ENCODE results near the gene RPL23. TPM values are rescaled to one million over a fixed set of nuclear protein-coding genes. Genes with fewer than 3 reads are reported as not detected.

RPL23 gene
- total RNA-seq, 1 donor from 2014 or later, result 850 TPM

DNA sequence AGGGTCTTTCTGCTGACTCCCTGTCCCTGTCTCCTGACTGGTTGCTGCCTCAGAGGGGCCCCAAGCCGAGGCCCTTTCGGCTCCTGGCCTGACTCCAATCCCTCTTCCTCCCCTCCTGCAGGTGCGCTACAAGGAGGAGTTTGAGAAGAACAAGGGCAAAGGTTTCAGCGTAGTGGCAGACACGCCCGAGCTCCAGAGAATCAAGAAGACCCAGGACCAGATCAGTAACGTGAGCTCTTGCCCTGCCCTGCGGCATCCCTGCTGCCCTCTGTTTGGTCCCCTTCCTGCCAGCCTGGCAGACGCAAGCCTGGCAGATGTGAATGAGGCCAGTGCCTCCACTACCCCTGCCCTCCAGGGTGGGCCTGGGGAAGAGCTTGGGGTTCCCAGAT is 44.8 kb upstream of the RPL23 start:
- Mint-ChIP-seq H3K4me1 (ENCODE audit: low read depth, unreplicated experiment) (peaks cover 27% of the 10 kb centered on the region), H3K9me3 (ENCODE audit: unreplicated experiment) (peaks cover 1% of the 10 kb centered on the region), H3K27me3 (ENCODE audit: unreplicated experiment) (peaks cover 4% of the 10 kb centered on the region), H3K36me3 (ENCODE audit: unreplicated experiment) (no peaks in the 10 kb centered on the region), H3K4me3 (ENCODE audit: unreplicated experiment) (no peak overlapping the region), H3K27ac (ENCODE audit: unreplicated experiment) (no peak overlapping the region)
- no peak for DNase-seq
- TF ChIP-seq, protein P1, sequence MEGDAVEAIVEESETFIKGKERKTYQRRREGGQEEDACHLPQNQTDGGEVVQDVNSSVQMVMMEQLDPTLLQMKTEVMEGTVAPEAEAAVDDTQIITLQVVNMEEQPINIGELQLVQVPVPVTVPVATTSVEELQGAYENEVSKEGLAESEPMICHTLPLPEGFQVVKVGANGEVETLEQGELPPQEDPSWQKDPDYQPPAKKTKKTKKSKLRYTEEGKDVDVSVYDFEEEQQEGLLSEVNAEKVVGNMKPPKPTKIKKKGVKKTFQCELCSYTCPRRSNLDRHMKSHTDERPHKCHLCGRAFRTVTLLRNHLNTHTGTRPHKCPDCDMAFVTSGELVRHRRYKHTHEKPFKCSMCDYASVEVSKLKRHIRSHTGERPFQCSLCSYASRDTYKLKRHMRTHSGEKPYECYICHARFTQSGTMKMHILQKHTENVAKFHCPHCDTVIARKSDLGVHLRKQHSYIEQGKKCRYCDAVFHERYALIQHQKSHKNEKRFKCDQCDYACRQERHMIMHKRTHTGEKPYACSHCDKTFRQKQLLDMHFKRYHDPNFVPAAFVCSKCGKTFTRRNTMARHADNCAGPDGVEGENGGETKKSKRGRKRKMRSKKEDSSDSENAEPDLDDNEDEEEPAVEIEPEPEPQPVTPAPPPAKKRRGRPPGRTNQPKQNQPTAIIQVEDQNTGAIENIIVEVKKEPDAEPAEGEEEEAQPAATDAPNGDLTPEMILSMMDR (IDR thresholded peaks at IDR 0.05; ENCODE audit: partially characterized antibody, unreplicated experiment), result no peak

DNA sequence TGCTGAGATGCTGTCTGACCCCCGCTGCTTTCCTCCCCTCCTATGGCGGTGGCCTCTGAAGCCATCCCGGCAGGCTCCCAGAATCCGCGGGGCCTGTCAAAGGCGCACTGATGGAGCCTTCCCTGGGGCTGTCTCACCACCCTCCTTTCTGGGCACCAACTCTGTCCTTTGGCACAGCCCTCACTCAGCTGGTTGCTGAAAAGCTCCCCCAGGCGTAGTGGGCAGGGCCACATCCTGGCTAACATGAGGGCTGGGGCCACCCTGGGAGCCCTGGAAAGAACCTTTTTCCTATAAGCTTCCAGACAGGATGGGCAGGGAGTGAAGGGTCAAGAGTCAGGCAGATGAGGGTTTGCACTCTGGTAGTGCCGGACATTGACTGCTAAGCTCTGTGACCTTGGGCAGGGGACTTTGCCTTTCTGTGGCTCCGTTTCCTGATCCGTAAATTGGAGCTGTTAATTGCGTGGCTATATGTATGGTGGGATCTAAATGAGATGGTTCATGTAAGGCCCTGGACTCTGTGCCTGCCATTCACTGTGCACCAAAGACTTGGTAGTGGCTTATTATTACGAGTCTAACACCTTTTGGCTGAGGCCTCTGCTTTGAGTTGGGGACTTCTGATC is 44.3 kb upstream of the RPL23 start:
- Mint-ChIP-seq H3K9me3 (ENCODE audit: unreplicated experiment) (peaks cover 1% of the 10 kb centered on the region), H3K27ac (ENCODE audit: unreplicated experiment) (peak overlapping the region; percentile 33), H3K4me1 (ENCODE audit: low read depth, unreplicated experiment) (peaks cover 27% of the 10 kb centered on the region), H3K36me3 (ENCODE audit: unreplicated experiment) (no peaks in the 10 kb centered on the region), H3K4me3 (ENCODE audit: unreplicated experiment) (no peak overlapping the region), H3K27me3 (ENCODE audit: unreplicated experiment) (peaks cover 6% of the 10 kb centered on the region)
- no peak for DNase-seq
- TF ChIP-seq, protein P1 (IDR thresholded peaks at IDR 0.05; ENCODE audit: partially characterized antibody, unreplicated experiment), result no peak

DNA sequence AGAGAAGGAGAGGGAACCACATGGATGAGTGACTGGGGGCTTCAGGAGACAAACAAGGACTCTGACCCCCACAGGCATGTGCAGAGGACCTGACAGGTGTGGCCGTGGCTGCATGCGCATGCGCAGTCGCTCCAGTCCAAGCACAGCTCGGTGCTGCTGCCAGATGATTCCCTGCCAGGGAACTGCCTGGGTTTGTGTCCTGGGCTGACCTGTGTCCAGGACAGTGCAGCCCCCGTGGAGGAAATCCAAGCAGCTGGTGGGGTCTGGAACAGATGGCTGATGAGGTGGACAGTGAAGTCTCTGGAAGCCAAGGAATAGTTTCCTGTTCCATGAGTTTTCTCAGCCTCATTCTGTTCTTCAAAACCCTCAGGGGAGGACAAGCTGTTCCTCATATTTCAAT is 43.7 kb upstream of the RPL23 start:
- no peaks in the 10 kb centered on the region for H3K36me3 Mint-ChIP-seq (ENCODE audit: unreplicated experiment)
- H3K4me1 Mint-ChIP-seq (ENCODE audit: low read depth, unreplicated experiment), result peaks cover 27% of the 10 kb centered on the region
- TF ChIP-seq, protein P1 (IDR thresholded peaks at IDR 0.05; ENCODE audit: partially characterized antibody, unreplicated experiment), result no peak
- peaks cover 6% of the 10 kb centered on the region for H3K27me3 Mint-ChIP-seq (ENCODE audit: unreplicated experiment)
- H3K27ac Mint-ChIP-seq (ENCODE audit: unreplicated experiment), result peak overlapping the region; percentile 43
- H3K4me3 Mint-ChIP-seq (ENCODE audit: unreplicated experiment), result no peak overlapping the region
- peaks cover 1% of the 10 kb centered on the region for H3K9me3 Mint-ChIP-seq (ENCODE audit: unreplicated experiment)
- DNase-seq, result peak; percentile 40

DNA sequence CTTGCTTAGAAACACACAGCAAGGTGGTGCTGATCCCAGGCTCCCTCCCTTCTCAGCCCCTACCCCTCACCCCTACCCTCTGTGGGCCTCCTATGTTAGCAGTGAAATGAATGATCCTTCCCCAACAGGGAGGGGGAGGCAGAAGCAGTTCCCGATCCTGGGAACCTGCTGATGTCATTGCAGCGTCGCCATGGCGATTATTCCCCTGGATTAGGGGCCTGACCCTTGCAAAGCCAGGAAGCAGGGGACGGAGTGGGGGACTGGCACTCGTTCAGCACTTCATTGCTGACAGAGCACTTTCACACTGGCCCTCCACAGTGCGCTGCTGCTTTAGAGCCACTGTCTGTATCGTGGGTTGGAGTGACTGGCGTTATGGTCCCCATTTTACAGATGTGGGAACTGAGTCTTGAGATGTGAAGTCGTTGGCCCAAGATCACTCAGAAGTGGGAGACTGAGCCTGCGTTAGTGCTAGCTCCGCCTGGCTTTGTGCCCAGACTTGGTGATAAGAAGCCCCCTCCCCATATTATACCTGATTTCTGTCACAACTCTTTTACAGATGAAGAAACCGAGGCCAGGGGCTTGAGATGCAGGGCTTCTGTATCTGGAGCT is 42.9 kb upstream of the RPL23 start:
- Mint-ChIP-seq H3K4me3 (ENCODE audit: unreplicated experiment) (no peak overlapping the region), H3K9me3 (ENCODE audit: unreplicated experiment) (peaks cover 1% of the 10 kb centered on the region), H3K4me1 (ENCODE audit: low read depth, unreplicated experiment) (peaks cover 27% of the 10 kb centered on the region), H3K36me3 (ENCODE audit: unreplicated experiment) (no peaks in the 10 kb centered on the region), H3K27ac (ENCODE audit: unreplicated experiment) (no peak overlapping the region), H3K27me3 (ENCODE audit: unreplicated experiment) (peaks cover 9% of the 10 kb centered on the region)
- no peak for DNase-seq
- TF ChIP-seq, protein P1 (IDR thresholded peaks at IDR 0.05; ENCODE audit: partially characterized antibody, unreplicated experiment), result no peak

DNA sequence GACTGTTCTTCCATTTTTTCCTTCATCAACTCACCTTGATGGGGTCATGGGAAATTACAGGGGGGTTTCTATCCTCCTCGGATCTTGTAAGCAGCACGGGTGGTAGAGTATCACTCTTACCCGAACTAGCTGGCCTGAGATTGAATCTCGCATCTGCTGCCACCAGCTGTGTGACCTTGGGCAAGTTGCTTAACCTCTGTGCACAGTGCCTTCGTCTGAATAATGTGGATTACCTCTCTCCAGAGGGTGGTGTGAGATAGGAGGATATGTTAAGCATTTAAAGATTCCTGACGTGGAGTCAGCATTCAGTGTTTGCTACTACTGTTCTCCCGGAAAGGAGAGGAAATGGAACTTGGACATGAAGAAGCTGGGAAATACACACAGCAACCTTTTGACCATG is 40.8 kb upstream of the RPL23 start:
- no peak overlapping the region for H3K27ac Mint-ChIP-seq (ENCODE audit: unreplicated experiment)
- H3K4me1 Mint-ChIP-seq (ENCODE audit: low read depth, unreplicated experiment), result peaks cover 23% of the 10 kb centered on the region
- H3K9me3 Mint-ChIP-seq (ENCODE audit: unreplicated experiment), result peaks cover 1% of the 10 kb centered on the region
- H3K4me3 Mint-ChIP-seq (ENCODE audit: unreplicated experiment), result no peak overlapping the region
- TF ChIP-seq, protein P1 (IDR thresholded peaks at IDR 0.05; ENCODE audit: partially characterized antibody, unreplicated experiment), result no peak
- H3K36me3 Mint-ChIP-seq (ENCODE audit: unreplicated experiment), result no peaks in the 10 kb centered on the region
- no peak for DNase-seq
- peaks cover 12% of the 10 kb centered on the region for H3K27me3 Mint-ChIP-seq (ENCODE audit: unreplicated experiment)

All from glutamatergic neuron (in vitro differentiated cells).